HFF-Myc (cell line): ENCODE data around the gene JARID2.

ENCODE experiments used
- DNase-seq: peaks from one replicate; pipeline ENCODE4 v3.0.0-alpha.2; 2011; ENCODE audit warnings: low read depth; ENCODE audit errors: extremely low read depth
- H3K4me3 ChIP-seq: replicated peaks from 2 replicates; pipeline ENCODE4 v1.5.1; 2011; ENCODE audit warnings: low read depth, mild to moderate bottlenecking, control low read depth, low read length
- TF ChIP-seq, protein P1 (sequence below): IDR thresholded peaks from 2 replicates; pipeline ENCODE4 v1.5.1; 2012; ENCODE audit warnings: mild to moderate bottlenecking, low read depth, low read length, control low read depth; ENCODE audit errors: missing control alignments

JARID2 gene

DNA sequence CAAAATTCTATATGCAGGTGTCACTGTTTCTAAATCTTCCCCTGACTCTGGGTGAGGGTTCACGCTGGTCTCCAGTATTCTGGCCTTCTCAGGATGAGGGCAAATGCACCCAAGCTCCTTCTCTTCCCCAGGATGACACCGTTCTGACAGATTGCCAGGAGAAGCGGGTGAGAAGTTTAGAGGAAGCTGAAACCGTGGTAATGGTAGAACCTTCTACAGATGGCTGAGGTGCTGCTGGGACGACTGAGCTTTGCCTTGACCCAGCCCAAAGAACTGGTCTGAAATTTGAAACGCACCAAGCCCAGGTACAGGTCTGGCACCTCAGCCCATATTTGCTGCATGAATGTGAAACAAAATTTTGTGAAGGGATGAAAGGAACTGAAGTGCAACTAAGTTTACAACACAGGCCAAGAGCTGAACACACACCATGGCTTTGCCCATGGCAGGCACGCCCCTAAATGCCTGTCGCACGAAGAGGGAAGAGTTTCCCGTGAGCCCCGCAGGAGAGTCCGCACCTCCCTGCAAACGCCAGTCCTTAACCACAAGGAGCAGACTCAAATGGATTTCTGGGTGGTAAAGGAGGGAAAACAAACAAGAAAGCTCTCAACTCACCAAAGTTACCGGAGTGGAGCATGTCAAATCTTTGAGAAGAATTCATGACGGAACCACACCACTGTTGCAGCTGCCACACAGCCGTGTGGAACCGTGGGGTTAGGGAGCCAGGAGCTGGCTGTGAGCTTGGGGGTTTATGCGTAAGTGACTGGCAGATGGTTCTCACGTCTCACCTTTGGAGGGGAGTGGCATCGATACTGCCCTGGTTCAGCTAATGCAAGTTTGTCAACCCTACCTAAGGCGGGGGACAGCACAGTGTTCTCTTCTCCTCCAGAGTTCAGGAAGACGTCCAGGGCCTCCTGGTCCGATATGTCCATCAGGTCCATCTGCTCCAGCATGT lies 278.1 kb downstream of the JARID2 start:
- no peak for DNase-seq
- TF ChIP-seq, protein P1, sequence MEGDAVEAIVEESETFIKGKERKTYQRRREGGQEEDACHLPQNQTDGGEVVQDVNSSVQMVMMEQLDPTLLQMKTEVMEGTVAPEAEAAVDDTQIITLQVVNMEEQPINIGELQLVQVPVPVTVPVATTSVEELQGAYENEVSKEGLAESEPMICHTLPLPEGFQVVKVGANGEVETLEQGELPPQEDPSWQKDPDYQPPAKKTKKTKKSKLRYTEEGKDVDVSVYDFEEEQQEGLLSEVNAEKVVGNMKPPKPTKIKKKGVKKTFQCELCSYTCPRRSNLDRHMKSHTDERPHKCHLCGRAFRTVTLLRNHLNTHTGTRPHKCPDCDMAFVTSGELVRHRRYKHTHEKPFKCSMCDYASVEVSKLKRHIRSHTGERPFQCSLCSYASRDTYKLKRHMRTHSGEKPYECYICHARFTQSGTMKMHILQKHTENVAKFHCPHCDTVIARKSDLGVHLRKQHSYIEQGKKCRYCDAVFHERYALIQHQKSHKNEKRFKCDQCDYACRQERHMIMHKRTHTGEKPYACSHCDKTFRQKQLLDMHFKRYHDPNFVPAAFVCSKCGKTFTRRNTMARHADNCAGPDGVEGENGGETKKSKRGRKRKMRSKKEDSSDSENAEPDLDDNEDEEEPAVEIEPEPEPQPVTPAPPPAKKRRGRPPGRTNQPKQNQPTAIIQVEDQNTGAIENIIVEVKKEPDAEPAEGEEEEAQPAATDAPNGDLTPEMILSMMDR = no peak
- H3K4me3 ChIP-seq = no peak overlapping the region

DNA sequence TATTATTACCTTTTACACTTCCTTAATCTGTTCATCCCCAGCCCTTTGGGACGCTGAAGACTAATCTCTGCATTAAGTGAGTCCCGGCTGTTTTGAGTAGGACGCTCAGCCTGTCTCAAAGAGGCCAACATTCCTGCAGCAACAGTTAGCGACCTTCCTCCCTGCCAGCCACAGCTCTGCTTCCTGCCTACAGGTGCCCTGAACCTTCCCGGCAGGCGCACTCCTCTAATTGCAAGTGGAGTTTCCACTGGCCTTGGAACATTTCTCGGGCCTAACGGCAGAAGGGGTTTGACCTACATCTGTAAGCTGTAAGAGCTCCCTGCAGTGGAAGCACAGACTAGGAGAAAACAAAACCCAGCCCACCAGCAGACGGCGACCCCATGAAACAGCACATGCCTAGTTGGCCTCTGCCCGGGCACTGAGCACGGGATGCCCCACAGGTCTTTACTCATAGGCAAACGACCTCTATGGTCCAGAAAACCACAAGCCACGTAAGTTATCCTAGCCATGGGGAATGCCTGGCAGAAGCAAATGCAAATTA lies 279.1 kb downstream of the JARID2 start:
- TF ChIP-seq, protein P1 = no peak
- H3K4me3 ChIP-seq = no peak overlapping the region
- no peak for DNase-seq

DNA sequence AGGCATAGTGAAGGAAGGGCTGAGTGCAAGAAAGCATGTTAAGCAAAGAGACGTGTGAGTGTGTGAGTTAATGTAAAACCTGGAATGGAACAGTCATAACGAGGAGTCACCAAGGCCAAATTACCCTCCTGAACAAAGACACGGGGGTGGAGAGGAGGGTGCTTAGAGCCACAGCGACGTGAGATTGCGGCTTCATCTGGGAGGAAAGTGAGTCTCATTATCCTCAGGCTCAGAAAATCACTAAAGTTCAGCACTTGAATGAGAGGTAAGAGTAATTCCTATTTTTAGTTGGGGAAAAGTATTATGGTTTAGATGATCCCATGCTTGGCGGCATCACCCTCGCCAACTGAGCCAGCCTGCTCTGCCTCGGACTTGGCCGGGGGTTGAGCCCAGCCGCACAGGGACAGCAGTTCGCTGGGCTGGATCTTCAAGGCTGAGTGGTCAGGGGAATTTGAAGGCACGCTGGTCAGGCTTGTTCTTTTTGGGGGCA lies 280.4 kb downstream of the JARID2 start:
- TF ChIP-seq, protein P1 = no peak
- no peak overlapping the region for H3K4me3 ChIP-seq
- no peak for DNase-seq

DNA sequence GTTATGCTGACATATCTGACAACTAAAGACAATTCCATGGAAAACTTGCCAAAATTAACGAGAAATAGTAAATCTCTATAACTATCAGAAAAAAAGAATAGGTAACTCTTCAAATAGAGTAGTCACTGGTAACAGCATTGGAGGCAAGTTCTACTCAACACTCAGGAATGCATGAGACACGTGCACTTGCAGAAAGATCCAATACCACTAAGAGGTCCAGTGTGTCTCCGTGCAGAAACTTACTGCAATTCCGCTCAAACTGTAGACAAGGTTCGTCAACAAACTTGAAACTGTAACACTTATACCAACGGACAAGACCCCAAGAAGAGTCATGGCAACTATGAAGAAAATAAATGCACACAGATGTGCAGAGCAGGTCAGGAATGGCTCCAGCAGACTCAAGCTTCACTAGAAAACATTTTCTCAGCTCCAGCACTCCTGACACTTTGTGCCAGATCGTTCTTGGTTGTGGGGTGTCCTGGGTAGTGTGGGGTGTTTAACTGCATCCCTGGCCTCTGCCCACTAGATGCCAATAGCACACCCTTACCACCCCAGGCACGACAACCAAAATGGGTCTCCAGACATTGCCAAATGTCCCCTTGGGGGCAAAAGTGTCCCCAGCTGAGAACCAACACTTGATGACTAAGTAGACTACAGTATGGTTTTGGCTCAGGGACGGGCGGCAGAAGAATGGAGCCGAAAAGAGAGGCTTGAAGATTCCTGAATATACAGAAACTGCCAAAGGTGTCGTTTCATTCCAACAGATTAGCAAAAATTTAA lies 282.2 kb downstream of the JARID2 start:
- TF ChIP-seq, protein P1 = no peak
- DNase-seq = no peak
- H3K4me3 ChIP-seq = no peak overlapping the region

DNA sequence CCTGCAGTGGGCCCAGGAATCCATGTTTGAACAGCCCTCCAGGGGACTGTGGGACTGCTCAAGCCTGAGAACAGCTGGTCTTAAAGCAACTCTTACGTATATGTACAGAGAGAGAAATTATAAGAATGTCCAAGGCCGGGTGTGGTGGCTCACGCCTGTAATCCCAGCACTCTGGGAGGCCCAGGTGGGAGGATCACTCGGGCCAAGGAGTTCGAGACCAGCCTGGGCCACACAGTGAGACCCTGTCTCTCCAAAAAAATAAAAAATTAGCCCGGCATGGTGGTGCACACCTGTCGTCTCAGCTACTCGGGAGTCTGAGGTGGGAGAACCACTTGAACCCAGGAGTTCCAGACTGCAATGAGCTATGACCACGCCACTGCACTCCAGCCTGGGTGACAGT lies 283.0 kb downstream of the JARID2 start:
- DNase-seq = no peak
- TF ChIP-seq, protein P1 = no peak

DNA sequence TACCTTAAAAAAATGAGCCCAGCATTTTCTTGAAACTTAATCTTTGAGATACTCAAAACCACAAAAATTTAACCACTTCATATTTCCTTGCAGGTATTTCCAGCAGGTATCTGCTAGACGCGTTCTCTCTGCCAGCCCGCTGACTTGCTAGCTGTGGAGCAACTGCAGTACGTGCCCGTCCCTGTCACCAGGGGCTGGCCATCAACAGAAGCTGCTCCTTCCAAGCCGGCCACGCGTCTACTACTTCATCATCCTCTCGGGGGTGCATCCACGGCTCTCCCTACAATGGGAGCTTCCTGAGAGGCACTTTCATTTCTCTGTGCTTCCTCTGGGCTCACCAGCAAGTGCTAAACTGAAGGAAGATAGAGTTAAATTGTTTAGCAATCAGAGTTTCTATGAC lies 284.5 kb downstream of the JARID2 start:
- H3K4me3 ChIP-seq = no peak overlapping the region
- no peak for DNase-seq
- TF ChIP-seq, protein P1 = no peak

More for the DNA sequence above, 283.0 kb downstream of the JARID2 start:
- H3K4me3 ChIP-seq = no peak overlapping the region
